Measurements from ENCODE around the gene HECTD4.
A peak's percentile ranks its signal among the peaks of the same experiment; 100 is the strongest.

The HECTD4 gene

DNA sequence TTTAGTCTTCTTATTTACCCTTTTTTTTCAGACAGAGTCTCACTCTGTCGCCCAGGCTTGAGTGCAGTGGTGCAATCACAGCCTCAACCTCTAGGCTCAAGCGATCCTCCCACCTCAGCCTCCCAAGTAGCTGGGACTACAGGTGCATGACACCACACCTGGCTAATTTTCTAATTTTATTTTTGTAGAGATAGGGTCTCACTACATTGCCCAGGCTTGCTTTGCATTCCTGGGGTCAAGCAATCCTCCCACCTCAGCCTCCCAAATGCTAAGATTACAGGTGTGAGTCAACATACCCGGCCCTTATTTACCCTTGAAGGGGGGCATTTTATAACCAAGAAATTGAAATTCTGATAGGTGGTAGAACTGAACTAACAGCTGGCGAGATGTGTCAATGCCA, 21.0 kb downstream of the HECTD4 start:
- H3K27me3 ChIP-seq (ENCODE audit: insufficient read depth, low read depth) = no peaks in the 10 kb centered on the region
- TF ChIP-seq, protein P1, sequence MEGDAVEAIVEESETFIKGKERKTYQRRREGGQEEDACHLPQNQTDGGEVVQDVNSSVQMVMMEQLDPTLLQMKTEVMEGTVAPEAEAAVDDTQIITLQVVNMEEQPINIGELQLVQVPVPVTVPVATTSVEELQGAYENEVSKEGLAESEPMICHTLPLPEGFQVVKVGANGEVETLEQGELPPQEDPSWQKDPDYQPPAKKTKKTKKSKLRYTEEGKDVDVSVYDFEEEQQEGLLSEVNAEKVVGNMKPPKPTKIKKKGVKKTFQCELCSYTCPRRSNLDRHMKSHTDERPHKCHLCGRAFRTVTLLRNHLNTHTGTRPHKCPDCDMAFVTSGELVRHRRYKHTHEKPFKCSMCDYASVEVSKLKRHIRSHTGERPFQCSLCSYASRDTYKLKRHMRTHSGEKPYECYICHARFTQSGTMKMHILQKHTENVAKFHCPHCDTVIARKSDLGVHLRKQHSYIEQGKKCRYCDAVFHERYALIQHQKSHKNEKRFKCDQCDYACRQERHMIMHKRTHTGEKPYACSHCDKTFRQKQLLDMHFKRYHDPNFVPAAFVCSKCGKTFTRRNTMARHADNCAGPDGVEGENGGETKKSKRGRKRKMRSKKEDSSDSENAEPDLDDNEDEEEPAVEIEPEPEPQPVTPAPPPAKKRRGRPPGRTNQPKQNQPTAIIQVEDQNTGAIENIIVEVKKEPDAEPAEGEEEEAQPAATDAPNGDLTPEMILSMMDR (conservative IDR thresholded peaks at IDR 0.05; ENCODE audit: low read depth, low read length) = no peak
- H4K20me1 ChIP-seq (ENCODE audit: insufficient read depth) = 0 out of 2 replicates have a peak, but pooled peaks cover 3% of the 10 kb centered on the region
- H3K36me3 ChIP-seq (ENCODE audit: insufficient read depth) = no peaks in the 10 kb centered on the region
- no peak overlapping the region for H3K9ac ChIP-seq
- no peak overlapping the region for H3K27ac ChIP-seq
- H3K4me3 ChIP-seq (IDR thresholded peaks at IDR 0.05; ENCODE audit: insufficient read depth, low read depth, low read length) = no peak overlapping the region
- no peak overlapping the region for H3K4me2 ChIP-seq
- no peak overlapping the region for H2AFZ ChIP-seq (ENCODE audit: low read depth)
- H3K79me2 ChIP-seq (ENCODE audit: insufficient read depth, low read depth) = peaks cover 62% of the 10 kb centered on the region
- no peaks in the 10 kb centered on the region for H3K4me1 ChIP-seq (ENCODE audit: low read depth, poor library complexity, severe bottlenecking)

DNA sequence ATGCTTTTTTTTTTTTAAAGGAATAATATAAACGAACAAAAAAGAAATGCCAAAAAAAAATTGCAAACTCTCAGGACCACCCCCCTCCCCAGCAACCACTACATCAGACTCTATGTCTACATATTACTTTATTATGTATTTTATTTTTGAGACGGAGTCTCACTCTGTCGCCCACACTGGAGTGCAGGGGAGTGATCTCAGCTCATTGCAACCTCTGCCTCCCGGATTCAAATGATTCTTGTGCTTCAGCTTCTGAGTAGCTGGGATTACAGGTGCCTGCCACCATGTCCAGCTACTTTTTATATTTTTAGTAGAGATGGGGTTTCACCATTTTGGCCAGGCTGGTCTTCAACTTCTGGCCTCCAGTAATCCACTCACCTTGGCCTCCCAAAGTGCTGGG, 22.9 kb downstream of the HECTD4 start:
- no peaks in the 10 kb centered on the region for H3K27me3 ChIP-seq (ENCODE audit: insufficient read depth, low read depth)
- H3K36me3 ChIP-seq (ENCODE audit: insufficient read depth) = no peaks in the 10 kb centered on the region
- H3K79me2 ChIP-seq (ENCODE audit: insufficient read depth, low read depth) = peaks cover 59% of the 10 kb centered on the region
- H2AFZ ChIP-seq (ENCODE audit: low read depth) = no peak overlapping the region
- no peak overlapping the region for H3K4me3 ChIP-seq (IDR thresholded peaks at IDR 0.05; ENCODE audit: insufficient read depth, low read depth, low read length)
- H3K4me2 ChIP-seq = no peak overlapping the region
- peaks cover 11% of the 10 kb centered on the region for H3K4me1 ChIP-seq (ENCODE audit: low read depth, poor library complexity, severe bottlenecking)
- TF ChIP-seq, protein P1 (conservative IDR thresholded peaks at IDR 0.05; ENCODE audit: low read depth, low read length) = no peak
- no peak overlapping the region for H3K9ac ChIP-seq
- no peak overlapping the region for H3K27ac ChIP-seq
- 0 out of 2 replicates have a peak, but pooled peaks cover 3% of the 10 kb centered on the region for H4K20me1 ChIP-seq (ENCODE audit: insufficient read depth)

DNA sequence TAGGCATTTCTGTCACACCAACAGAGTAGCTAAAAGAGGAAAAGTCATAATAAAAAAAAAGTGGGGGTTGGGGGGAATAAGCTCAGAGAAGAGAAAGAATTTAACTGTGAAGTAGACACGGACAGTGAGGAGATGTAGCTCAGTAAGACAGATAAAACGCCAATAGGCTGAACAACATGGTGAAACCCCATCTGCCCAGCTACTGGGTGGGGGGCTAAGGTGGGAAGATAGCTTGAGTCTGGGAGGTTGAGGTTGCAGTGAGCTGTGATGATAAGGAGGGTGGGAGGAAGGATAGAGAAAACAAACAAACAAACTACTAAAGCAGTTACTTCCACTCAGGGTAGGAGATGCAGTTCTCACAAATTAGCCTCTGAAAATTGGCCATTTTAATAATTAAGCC, 25.0 kb downstream of the HECTD4 start:
- Histone ChIP-seq H4K20me1 (ENCODE audit: insufficient read depth) (0 out of 2 replicates have a peak, but pooled peaks cover 3% of the 10 kb centered on the region), H3K4me2 (no peak overlapping the region), H3K4me3 (IDR thresholded peaks at IDR 0.05; ENCODE audit: insufficient read depth, low read depth, low read length) (no peak overlapping the region), H3K4me1 (ENCODE audit: low read depth, poor library complexity, severe bottlenecking) (peaks cover 32% of the 10 kb centered on the region), H3K27ac (no peak overlapping the region), H3K79me2 (ENCODE audit: insufficient read depth, low read depth) (peaks cover 72% of the 10 kb centered on the region), H3K9ac (no peak overlapping the region), H3K36me3 (ENCODE audit: insufficient read depth) (no peaks in the 10 kb centered on the region), H2AFZ (ENCODE audit: low read depth) (no peak overlapping the region), H3K27me3 (ENCODE audit: insufficient read depth, low read depth) (no peaks in the 10 kb centered on the region)
- TF ChIP-seq, protein P1 (conservative IDR thresholded peaks at IDR 0.05; ENCODE audit: low read depth, low read length) = no peak

DNA sequence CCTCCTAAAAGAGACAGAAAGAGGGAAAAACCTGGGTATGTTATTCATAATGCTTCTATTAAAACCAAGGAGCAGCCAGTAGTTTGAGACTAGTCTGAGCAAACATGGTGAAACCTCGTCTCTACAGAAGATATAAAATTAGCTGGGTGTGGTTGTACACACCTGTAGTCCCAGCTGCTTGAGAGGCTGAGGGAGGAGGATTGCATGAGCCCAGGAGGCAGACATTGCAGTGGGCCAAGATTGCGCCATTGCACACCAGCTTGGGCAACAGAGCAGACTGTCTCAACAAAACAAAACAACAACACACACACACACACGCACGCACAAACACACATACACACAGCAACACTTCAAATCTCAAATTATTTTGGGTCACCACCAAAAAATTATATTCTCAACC, 27.8 kb downstream of the HECTD4 start:
- H3K79me2 ChIP-seq (ENCODE audit: insufficient read depth, low read depth) = peaks cover 68% of the 10 kb centered on the region; the same call in 1 of the 2 replicates
- H3K9ac ChIP-seq = no peak overlapping the region
- H3K4me3 ChIP-seq (IDR thresholded peaks at IDR 0.05; ENCODE audit: insufficient read depth, low read depth, low read length) = no peak overlapping the region
- H3K36me3 ChIP-seq (ENCODE audit: insufficient read depth) = no peaks in the 10 kb centered on the region
- no peak overlapping the region for H3K27ac ChIP-seq
- H4K20me1 ChIP-seq (ENCODE audit: insufficient read depth) = 0 out of 2 replicates have a peak, but pooled peaks cover 3% of the 10 kb centered on the region
- H3K4me2 ChIP-seq = peak overlapping the region; percentile 29; the same call in 1 of the 2 replicates
- TF ChIP-seq, protein P1 (conservative IDR thresholded peaks at IDR 0.05; ENCODE audit: low read depth, low read length) = no peak
- H2AFZ ChIP-seq (ENCODE audit: low read depth) = no peak overlapping the region
- no peaks in the 10 kb centered on the region for H3K27me3 ChIP-seq (ENCODE audit: insufficient read depth, low read depth)
- peaks cover 60% of the 10 kb centered on the region for H3K4me1 ChIP-seq (ENCODE audit: low read depth, poor library complexity, severe bottlenecking)

Measured in KMS-11 (cell line).